Colonic mucosa (tissue), 4 donors: ENCODE measurements around the gene FGF2. TPM values are rescaled to one million over a fixed set of nuclear protein-coding genes. Genes with fewer than 3 reads are reported as not detected.
A peak's percentile ranks its signal among the peaks of the same experiment; 100 is the strongest.

Experiments used
- DNase-seq: peaks from one replicate; pipeline ENCODE4 v3.0.0-alpha.2; 2020
- H3K27ac ChIP-seq: fragments of 200-600 bp; one replicate; pipeline ENCODE4 v1.8.0; 2021
- H3K27me3 ChIP-seq: fragments of 200-600 bp; one replicate; pipeline ENCODE4 v1.8.0; 2021
- H3K36me3 ChIP-seq: fragments of 200-600 bp; one replicate; pipeline ENCODE4 v1.8.0; 2021
- H3K4me1 ChIP-seq: fragments of 200-600 bp; one replicate; pipeline ENCODE4 v1.8.0; 2021; ENCODE audit warnings: mild to moderate bottlenecking
- H3K4me3 ChIP-seq: fragments of 200-600 bp; one replicate; pipeline ENCODE4 v1.8.0; 2021
- H3K9ac ChIP-seq, 2 donors: one replicate each; pipeline ENCODE4 v1.7.0; 2013; ENCODE audit warnings: control low read depth in 2 of 2, low read depth in 2 of 2, low read length in 2 of 2
- H3K9me3 ChIP-seq: fragments of 200-600 bp; one replicate; pipeline ENCODE4 v1.8.0; 2021
- intact Hi-C: fragments of 100-400 bp; cut with DNase I; formaldehyde crosslinking; loops from one replicate; pipeline ENCODE4 v1.14.1; 2022
- total RNA-seq, 2 donors: library from RNA; stranded (reverse); fragmentation: NEBNext Ultra II Directional in 1 of 2; extraction: Animal tissue kit (Norgen Biotek cat#: 25700) in 1 of 2; gene quantifications; one replicate each; pipeline ENCODE4 v1.2.1, GENCODE V29; 2021
- TF ChIP-seq, protein P1 (sequence below): fragments of 200-600 bp; IDR thresholded peaks from one replicate; pipeline ENCODE4 v1.8.0; 2022; ENCODE audit warnings: antibody characterized with exemption, mild to moderate bottlenecking
- donor health status: healthy.
- donor health status: DM: no; HTN: no; CAD: no.
- donor health status: DM: no; HTN: no; CAD: no.

The FGF2 gene
- total RNA-seq: 1 to 10 TPM in 1 of 2 donors, under 1 TPM in 1; 0.94 to 5.0 TPM

DNA sequence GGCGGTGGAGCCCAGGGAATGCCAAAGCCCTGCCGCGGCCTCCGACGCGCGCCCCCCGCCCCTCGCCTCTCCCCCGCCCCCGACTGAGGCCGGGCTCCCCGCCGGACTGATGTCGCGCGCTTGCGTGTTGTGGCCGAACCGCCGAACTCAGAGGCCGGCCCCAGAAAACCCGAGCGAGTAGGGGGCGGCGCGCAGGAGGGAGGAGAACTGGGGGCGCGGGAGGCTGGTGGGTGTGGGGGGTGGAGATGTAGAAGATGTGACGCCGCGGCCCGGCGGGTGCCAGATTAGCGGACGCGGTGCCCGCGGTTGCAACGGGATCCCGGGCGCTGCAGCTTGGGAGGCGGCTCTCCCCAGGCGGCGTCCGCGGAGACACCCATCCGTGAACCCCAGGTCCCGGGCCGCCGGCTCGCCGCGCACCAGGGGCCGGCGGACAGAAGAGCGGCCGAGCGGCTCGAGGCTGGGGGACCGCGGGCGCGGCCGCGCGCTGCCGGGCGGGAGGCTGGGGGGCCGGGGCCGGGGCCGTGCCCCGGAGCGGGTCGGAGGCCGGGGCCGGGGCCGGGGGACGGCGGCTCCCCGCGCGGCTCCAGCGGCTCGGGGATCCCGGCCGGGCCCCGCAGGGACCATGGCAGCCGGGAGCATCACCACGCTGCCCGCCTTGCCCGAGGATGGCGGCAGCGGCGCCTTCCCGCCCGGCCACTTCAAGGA, at the start of gene FGF2:
Gene FGF2 (plus strand): TSS at position 279 of the 705 bp plus-strand sequence. CDS start 344 bp downstream, at position 623.
- no peaks in the 10 kb centered on the region for H3K4me1 ChIP-seq
- TF ChIP-seq, protein P1, sequence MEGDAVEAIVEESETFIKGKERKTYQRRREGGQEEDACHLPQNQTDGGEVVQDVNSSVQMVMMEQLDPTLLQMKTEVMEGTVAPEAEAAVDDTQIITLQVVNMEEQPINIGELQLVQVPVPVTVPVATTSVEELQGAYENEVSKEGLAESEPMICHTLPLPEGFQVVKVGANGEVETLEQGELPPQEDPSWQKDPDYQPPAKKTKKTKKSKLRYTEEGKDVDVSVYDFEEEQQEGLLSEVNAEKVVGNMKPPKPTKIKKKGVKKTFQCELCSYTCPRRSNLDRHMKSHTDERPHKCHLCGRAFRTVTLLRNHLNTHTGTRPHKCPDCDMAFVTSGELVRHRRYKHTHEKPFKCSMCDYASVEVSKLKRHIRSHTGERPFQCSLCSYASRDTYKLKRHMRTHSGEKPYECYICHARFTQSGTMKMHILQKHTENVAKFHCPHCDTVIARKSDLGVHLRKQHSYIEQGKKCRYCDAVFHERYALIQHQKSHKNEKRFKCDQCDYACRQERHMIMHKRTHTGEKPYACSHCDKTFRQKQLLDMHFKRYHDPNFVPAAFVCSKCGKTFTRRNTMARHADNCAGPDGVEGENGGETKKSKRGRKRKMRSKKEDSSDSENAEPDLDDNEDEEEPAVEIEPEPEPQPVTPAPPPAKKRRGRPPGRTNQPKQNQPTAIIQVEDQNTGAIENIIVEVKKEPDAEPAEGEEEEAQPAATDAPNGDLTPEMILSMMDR: no peak
- H3K27me3 ChIP-seq: peaks cover 32% of the 10 kb centered on the region
- H3K4me3 ChIP-seq: peak within 1 kb of the TSS; percentile 56
- H3K36me3 ChIP-seq: no peaks in the 10 kb centered on the region
- H3K9me3 ChIP-seq: no peaks in the 10 kb centered on the region
- peak; percentile 52 for DNase-seq
- H3K27ac ChIP-seq: peak within 1 kb of the TSS; percentile 72
- intact Hi-C loops: no loop called here
- peak within 1 kb of the TSS; percentile 68 to 87 for H3K9ac ChIP-seq

DNA sequence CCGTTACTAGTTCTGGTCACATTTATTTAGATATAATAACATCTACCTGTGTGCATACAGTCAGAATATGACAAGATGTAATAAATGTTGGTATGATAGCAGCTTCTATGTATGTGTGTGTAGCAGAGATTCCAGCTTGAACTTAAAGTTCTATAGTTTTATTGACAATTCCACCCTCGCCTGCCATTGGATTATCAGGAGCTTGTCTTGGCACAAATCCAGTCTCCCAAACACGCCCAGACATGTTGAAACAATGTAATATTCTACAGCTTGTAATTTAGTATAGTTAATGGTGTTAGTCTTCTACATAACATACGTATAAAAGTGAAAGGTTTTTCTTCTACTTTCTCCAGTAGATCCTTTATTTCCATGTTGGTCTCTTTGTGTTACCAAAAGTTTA, 49.7 kb upstream of the FGF2 start:
- no peak overlapping the region for H3K9ac ChIP-seq
- no peak overlapping the region for H3K4me3 ChIP-seq
- no peak overlapping the region for H3K27ac ChIP-seq
- intact Hi-C loops: no loop called here
- no peaks in the 10 kb centered on the region for H3K27me3 ChIP-seq
- no peaks in the 10 kb centered on the region for H3K36me3 ChIP-seq
- H3K9me3 ChIP-seq: no peaks in the 10 kb centered on the region
- TF ChIP-seq, protein P1: no peak
- DNase-seq: peak; percentile 70
- no peaks in the 10 kb centered on the region for H3K4me1 ChIP-seq

DNA sequence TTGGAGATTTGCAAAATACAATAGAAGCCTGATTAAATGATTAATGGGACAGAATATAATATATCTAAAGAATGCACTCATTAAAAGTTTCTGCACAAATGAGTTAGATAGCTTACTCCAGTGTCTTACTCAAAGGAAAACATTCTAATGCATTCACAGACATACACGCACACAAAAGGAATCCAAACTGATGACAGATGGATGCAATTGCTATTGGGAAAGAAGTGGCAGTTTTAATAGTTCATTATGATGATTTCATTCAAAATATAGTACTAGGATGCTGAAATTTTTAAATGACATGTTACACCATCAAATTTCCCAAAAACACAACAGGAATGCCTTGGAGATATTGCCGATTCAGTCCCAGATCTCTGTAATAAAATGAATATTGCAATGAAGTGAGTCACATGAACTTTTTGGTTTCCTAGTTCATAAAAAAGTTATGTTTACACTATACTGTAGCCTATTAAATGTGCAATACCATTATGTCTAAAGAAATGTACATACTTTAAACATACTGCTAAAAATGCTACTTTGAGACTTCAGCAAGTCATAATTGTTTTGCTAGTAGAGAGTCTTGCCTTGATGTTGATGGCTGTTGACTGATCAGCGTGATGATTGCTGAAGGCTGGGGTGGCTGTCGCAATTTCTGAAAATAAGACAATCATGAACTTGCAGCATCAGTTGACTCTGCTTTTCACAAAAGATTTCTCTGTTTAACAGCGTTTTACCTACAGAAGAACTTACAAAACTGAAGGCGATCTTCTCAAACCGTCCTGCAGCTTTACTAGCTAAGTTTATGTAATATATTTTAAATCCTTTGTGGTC, 48.6 kb upstream of the FGF2 start:
- DNase-seq: no peak
- no peak overlapping the region for H3K27ac ChIP-seq
- peaks cover under 1% of the 10 kb centered on the region for H3K4me1 ChIP-seq
- intact Hi-C loops: no loop called here
- H3K4me3 ChIP-seq: no peak overlapping the region
- H3K36me3 ChIP-seq: no peaks in the 10 kb centered on the region
- H3K9me3 ChIP-seq: no peaks in the 10 kb centered on the region
- TF ChIP-seq, protein P1: no peak
- H3K9ac ChIP-seq: no peak overlapping the region
- H3K27me3 ChIP-seq: no peaks in the 10 kb centered on the region

DNA sequence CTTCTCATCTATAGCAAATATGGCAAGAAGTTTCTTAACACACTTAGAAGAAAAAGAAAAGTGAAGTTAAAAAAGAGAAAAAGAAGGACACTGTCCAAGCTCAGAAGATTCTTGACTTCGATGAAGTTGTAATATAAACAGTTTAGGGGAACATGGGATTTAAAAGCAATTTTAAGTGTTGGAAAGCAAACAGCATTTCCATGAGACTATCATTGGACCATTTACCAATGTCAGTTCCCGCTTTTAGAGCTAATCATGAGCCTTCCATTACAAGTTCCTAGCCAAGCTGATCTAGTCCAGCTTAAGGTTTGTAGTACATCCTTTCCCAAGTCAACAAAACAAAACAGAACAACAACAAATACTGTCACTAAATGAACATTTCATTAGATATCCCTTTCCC, 45.1 kb upstream of the FGF2 start:
- TF ChIP-seq, protein P1: no peak
- Histone ChIP-seq H3K4me1 (peaks cover 4% of the 10 kb centered on the region), H3K4me3 (no peak overlapping the region), H3K36me3 (no peaks in the 10 kb centered on the region), H3K9ac (no peak overlapping the region), H3K9me3 (no peaks in the 10 kb centered on the region), H3K27ac (no peak overlapping the region), H3K27me3 (no peaks in the 10 kb centered on the region)
- DNase-seq: no peak
- intact Hi-C loops: no loop called here

DNA sequence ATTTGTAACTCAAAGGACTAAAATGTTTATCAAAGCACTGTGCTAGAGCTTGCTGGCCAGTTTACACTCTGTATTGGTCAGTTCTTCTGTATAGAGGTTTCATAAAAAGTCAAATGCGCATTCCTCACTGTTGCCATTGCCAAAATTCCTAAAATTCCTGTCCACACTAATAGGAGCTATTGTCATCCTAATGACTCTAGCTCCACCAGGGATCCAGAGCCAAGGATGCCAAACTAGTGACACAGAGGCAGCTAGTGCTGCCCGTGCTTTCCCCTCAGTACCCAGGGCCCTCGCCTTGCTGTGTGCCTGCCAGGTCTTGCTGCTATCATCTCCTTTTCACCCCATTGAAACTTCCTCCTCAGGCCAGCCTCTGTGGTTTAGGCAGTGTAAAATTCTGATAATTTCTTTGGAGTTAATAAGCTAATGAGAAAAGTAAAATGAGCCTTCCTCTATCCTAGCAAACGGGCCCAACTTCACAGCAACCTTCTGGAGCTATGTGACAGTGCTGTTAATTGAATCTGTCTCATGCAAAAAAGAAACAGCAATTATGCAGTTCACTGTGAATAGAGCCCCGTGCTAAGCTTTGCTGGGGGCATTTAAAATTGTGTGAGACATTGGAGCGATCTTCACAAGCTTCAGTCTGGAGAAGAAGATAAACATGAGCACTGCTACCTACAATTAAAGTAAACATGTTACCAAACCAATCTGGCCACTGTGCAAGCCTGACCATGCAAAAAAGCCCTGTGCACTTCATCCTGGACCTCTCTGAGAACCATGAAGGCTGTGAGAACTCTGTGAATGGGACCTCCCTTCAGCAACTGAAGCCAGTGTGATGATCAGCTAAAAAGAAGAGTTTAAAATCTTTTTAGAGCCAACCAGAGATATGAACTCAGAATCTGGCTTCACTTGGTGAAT, 43.1 kb upstream of the FGF2 start:
- no peak for DNase-seq
- peak overlapping the region; percentile 11 for H3K27ac ChIP-seq

More for the DNA sequence above, 43.1 kb upstream of the FGF2 start:
- no peaks in the 10 kb centered on the region for H3K27me3 ChIP-seq
- peak overlapping the region in 1 of 2 donors; percentile 4 for H3K9ac ChIP-seq
- peaks cover 4% of the 10 kb centered on the region for H3K4me1 ChIP-seq
- H3K4me3 ChIP-seq: no peak overlapping the region
- H3K9me3 ChIP-seq: no peaks in the 10 kb centered on the region
- H3K36me3 ChIP-seq: no peaks in the 10 kb centered on the region
- intact Hi-C loops: no loop called here
- TF ChIP-seq, protein P1: no peak
